Measurements from ENCODE around the gene GNAQ. TPM values are rescaled to one million over a fixed set of nuclear protein-coding genes. Genes with fewer than 3 reads are reported as not detected.

The GNAQ gene
- polyA plus RNA-seq, 1 donor (not counting 4 experiments of a cell fraction or from before 2014, with no cell fraction given): 64.3 TPM

- peaks cover 4% of the 10 kb centered on the region for H3K79me2 ChIP-seq (ENCODE audit: control insufficient read depth, insufficient read depth, low read length)
- H2AFZ ChIP-seq (ENCODE audit: control insufficient read depth, low read length): no peak overlapping the region
- H3K9me3 ChIP-seq (ENCODE audit: control insufficient read depth, low read depth, low read length): no peaks in the 10 kb centered on the region
- no peaks in the 10 kb centered on the region for H3K9me1 ChIP-seq (ENCODE audit: control insufficient read depth, extremely low read depth, insufficient read depth, low read length)
- dilution Hi-C loops (cut with MboI; ENCODE audit: extremely low pct_ligation_motif_present, low sequenced_read_pairs): no loop called here
- H4K20me1 ChIP-seq (ENCODE audit: control insufficient read depth, extremely low read depth, insufficient read depth, low read length): no peaks in the 10 kb centered on the region
- DNase-seq (ENCODE audit: low read depth, low spot score): no peak
- no peak overlapping the region for H3K27ac ChIP-seq (ENCODE audit: control insufficient read depth, insufficient read depth, low read length)
- H3K27me3 ChIP-seq (ENCODE audit: control insufficient read depth, extremely low read depth, insufficient read depth, low read length): no peaks in the 10 kb centered on the region
- peaks cover 3% of the 10 kb centered on the region for H3K4me1 ChIP-seq (ENCODE audit: control insufficient read depth, extremely low read depth, insufficient read depth, low read length)
- H3K9ac ChIP-seq (ENCODE audit: control insufficient read depth, extremely low read depth, insufficient read depth, low read length): no peak overlapping the region
- peaks cover 0 to 2% of the 10 kb centered on the region in 2 experiments for H3K36me3 ChIP-seq (ENCODE audit: control insufficient read depth in 2 of 2, extremely low read depth in 1 of 2, insufficient read depth in 2 of 2, low read length in 2 of 2)
- TF ChIP-seq EZH2 (IDR thresholded peaks at IDR 0.05; ENCODE audit: low read length): no peak
- no peak for TF ChIP-seq CTCF (optimal IDR thresholded peaks at IDR 0.05 in 1 of 3, IDR thresholded peaks at IDR 0.05 in 1 of 3, conservative IDR thresholded peaks at IDR 0.05 in 1 of 3; ENCODE audit: extremely low read depth in 1 of 3, insufficient read depth in 2 of 3, low read length in 3 of 3)
- no peak overlapping the region for H3K4me2 ChIP-seq (ENCODE audit: control insufficient read depth, extremely low read depth, insufficient read depth, low read depth, low read length)
- no peak for FAIRE-seq
- H3K4me3 ChIP-seq (ENCODE audit: control insufficient read depth in 2 of 3, extremely low read depth in 1 of 3, insufficient read depth in 2 of 3, low read depth in 1 of 3, low read length in 3 of 3): no peak overlapping the region
Measured at GRCh38 chr9:77838986-77839385, 192.6 kb downstream of the GNAQ start.

GRCh38 chr9:77834898-77835488 lies 196.6 kb downstream of the GNAQ start:
- DNase-seq (ENCODE audit: low read depth, low spot score) (no peak), FAIRE-seq (no peak)
- Histone ChIP-seq H3K36me3 (ENCODE audit: control insufficient read depth in 2 of 2, extremely low read depth in 1 of 2, insufficient read depth in 2 of 2, low read length in 2 of 2) (no peaks in the 10 kb centered on the region), H3K27ac (ENCODE audit: control insufficient read depth, insufficient read depth, low read length) (no peak overlapping the region), H3K4me1 (ENCODE audit: control insufficient read depth, extremely low read depth, insufficient read depth, low read length) (peaks cover 3% of the 10 kb centered on the region), H3K79me2 (ENCODE audit: control insufficient read depth, insufficient read depth, low read length) (peaks cover 4% of the 10 kb centered on the region), H3K4me2 (ENCODE audit: control insufficient read depth, extremely low read depth, insufficient read depth, low read depth, low read length) (no peak overlapping the region), H4K20me1 (ENCODE audit: control insufficient read depth, extremely low read depth, insufficient read depth, low read length) (no peaks in the 10 kb centered on the region), H2AFZ (ENCODE audit: control insufficient read depth, low read length) (no peak overlapping the region), H3K9ac (ENCODE audit: control insufficient read depth, extremely low read depth, insufficient read depth, low read length) (no peak overlapping the region), H3K4me3 (ENCODE audit: control insufficient read depth in 2 of 3, extremely low read depth in 1 of 3, insufficient read depth in 2 of 3, low read depth in 1 of 3, low read length in 3 of 3) (no peak overlapping the region), H3K9me1 (ENCODE audit: control insufficient read depth, extremely low read depth, insufficient read depth, low read length) (no peaks in the 10 kb centered on the region), H3K27me3 (ENCODE audit: control insufficient read depth, extremely low read depth, insufficient read depth, low read length) (no peaks in the 10 kb centered on the region), H3K9me3 (ENCODE audit: control insufficient read depth, low read depth, low read length) (no peaks in the 10 kb centered on the region)
- dilution Hi-C loops (cut with MboI; ENCODE audit: extremely low pct_ligation_motif_present, low sequenced_read_pairs): no loop called here
- TF ChIP-seq CTCF (optimal IDR thresholded peaks at IDR 0.05 in 1 of 3, IDR thresholded peaks at IDR 0.05 in 1 of 3, conservative IDR thresholded peaks at IDR 0.05 in 1 of 3; ENCODE audit: extremely low read depth in 1 of 3, insufficient read depth in 2 of 3, low read length in 3 of 3): no peak
- TF ChIP-seq EZH2 (IDR thresholded peaks at IDR 0.05; ENCODE audit: low read length): no peak

Data from keratinocyte (primary cell).